GM21515 (cell line): ENCODE results near the gene MBOAT2.
"Not testable (repeated sequence)": the region's sequence is repeated elsewhere in the genome, so short reads cannot be mapped to it uniquely, and the experiment has no call there.

ENCODE experiments used
- ATAC-seq: cut with Tn5 transposase; IDR thresholded peaks from one replicate; pipeline ENCODE4 v1.9.1; 2021; ENCODE audit not compliant: unreplicated experiment

MBOAT2 gene

DNA sequence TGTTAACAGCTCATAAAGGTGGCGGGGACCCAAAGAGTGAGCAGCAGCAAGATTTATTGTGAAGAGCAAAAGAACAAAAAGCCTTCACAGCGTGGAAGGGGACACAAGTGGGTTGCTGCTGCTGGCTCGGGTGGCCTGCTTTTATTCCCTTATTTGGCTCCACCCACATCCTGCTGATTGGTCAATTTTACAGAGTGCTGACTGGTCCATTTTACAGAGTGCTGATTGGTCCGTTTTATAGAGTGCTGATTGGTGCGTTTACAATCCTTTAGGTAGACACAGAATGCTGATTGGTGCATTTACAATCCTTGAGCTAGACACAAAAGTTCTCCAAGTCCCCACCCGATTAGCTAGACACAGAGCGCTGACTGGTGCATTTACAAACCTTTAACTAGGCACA, 100.7 kb downstream of the MBOAT2 start:
- ATAC-seq, result not testable (repeated sequence)

DNA sequence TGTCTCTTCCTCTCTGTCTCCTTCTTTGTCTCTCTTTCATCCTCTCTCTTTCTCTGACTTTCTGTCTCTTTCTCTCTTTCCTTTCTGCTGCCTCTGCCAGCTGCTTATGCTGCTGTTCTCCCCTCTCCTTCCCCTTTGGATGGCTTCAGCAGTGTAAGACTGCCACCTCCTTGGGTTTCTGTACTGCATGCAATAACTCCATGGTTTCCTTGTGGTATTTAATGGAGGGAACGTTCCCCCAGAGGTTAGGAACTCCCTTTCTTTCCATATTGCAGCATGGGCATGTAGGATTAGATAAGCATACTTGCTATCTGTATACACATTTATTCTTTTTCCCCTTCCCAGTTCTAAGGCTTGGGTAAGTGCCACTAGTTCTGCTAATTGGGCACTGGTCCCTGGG, 106.3 kb downstream of the MBOAT2 start:
- ATAC-seq, result not testable (repeated sequence)

DNA sequence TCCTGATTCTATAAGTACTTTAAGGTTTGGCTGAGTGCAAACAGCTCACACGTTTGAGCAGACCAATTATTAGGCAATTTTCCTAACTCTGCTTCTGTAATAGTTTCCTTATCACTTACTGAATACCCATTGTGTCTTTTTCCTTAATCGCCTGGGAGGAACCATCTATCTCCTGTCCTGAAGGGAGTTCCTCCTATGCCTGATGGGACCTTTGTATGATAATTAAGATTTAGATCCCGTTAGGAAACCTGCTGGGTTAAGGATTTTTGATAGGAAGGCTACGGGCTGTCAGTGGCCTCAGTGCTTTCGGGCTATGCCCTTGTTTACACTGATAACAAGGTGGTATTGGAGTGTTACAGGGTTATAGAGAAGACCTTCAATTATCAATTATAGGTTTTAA, 106.8 kb downstream of the MBOAT2 start:
- not testable (repeated sequence) for ATAC-seq

DNA sequence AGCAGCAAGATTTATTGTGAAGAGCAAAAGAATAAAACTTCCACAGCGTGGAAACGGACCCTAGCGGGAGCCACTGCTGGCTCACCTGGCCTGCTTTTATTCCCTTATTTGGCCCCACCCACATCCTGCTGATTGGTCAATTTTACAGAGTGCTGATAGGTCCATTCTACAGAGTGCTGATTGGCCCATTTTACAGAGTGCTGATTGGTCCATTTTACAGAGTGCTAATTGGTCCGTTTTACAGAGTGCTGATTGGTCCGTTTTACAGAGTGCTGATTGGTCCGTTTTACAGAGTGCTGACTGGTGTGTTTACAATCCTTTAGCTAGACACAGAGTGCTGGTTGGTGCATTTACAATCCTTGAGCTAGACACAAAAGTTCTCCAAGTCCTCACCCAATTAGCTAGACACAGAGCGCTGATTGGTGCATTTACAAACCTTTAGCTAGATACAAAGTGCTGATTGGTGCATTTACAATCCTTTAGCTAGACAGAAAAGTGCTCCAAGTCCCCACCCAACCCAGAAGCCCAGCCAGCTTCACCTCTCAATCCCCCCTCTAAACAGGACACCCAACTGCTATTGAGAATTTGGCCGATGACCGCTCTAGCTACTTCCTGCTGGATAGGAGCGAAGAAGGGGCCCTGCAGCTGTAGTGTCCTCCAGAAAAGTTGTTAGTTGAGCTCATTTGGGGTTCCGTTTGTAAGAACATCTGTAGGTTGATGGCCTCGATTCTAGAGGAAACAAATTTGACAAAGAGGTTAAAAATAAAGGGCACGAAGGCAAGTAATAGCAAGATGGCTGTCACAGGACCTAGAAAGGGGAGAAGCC, 108.2 kb downstream of the MBOAT2 start:
- ATAC-seq, result not testable (repeated sequence)

GRCh38 chr2:8893978-8894820, 109.3 kb downstream of the MBOAT2 start:
- no peak for ATAC-seq

GRCh38 chr2:8893474-8893873, 110.0 kb downstream of the MBOAT2 start:
- no peak for ATAC-seq

- no peak for ATAC-seq
These were observed 111.4 kb downstream of the MBOAT2 start for GRCh38 chr2:8892111-8892510.

GRCh38 chr2:8889978-8890377, 113.5 kb downstream of the MBOAT2 start:
- no peak for ATAC-seq

DNA sequence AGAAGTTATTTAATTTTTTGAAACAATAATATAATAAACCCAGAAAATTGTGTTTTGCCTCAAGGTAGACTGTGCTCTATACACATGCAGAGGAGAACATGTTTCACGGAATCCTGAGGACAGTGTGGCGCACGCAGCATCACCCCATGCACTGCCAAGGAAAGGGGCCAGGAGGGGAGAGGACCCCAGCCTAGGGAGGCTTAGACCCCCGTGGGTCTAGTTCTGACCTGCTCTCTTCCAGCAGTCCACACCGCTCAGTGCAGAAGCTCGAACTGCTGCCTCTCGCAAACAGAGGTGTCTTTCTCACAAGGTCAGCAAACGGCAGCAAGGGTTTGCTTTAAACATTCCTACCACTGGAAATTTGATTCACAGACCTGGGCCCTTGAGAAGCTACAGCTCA, 114.5 kb downstream of the MBOAT2 start:
- no peak for ATAC-seq

DNA sequence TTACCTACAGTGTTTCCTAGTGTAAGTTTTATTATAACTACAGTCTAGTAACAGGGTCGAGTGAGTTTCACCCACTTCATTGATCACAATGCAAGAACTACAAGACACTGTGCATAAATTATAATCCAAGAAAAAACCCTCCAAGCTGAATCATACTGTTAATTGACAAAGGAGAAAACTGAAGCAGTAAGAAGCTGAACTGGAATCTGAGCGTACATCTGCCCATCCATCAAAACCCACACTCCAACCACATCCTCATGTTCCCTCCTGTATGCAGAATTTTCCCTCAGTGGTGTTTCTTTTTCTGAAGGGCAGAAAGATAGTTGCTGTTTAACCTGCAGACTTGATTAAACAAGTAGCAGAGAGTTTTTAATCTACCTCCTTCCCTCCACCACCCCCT, 116.6 kb downstream of the MBOAT2 start:
- no peak for ATAC-seq

DNA sequence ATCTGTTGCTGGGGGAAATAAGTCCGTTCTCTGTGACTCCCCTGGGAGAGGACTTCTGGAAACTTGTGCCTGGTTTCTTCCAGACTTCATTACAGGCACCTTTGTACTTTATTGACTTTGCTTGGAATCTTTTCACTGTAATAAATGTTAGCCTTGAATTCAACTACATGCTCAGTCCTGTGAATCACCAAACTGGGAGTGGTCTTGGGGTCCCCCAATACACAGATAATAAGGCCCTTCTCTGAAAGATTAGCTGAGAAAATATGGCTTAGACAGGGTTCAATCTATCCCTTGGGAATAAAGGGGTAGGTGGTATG, 117.3 kb downstream of the MBOAT2 start:
- ATAC-seq, result no peak

DNA sequence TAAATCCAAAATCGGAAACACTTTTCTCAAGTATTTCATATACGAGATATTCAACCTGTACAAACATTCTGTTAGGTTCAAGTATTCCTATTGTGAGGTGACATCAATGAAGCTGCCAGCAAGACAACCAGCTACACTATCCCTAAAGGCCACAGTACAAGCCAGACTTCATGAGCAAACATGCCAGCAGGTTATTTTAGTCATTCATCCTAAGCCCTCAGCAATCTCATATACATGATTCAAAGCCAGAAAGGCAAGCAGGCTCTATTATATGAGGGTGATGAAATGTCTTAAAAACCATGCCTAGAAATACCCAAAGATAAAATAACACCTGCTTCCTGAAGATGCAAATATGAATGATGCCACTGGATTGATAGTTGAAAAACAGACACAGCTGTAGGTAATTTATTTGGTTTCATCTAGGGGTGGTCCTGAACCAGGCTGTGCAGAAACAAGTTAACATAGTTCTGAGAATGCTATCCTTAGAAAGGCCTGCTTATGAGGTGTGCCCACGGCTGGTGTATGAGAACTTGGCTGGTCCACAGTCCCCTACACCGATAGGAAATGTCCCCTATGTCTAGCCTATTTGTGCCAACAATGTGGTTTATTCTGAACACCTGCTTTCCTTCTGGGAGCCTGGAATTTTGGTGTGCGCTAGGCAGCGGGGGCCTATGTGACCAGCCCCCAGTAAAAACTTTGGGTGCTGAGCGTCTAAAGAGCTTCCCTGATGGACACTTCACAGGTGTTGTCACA, 117.9 kb downstream of the MBOAT2 start:
- no peak for ATAC-seq

DNA sequence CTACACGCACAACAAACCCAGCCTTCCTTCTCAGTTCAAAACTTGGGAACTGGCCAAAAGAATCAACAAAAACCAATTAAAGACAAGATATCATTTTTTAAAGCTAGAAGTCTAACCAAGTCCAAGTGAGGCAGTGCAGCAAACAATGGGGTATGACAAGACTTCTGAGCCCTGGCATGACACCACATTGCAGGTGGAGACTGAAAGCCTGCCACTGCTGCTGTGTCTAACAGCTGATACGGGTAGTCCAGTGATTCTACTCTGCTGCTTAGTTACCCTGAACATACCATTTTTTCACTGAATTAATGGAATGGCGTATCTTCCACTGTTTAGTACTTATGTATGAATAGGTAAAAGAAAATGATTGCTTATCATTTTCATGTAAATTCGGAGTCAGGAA, 118.7 kb downstream of the MBOAT2 start:
- no peak for ATAC-seq

GRCh38 chr2:8882094-8882493, 121.4 kb downstream of the MBOAT2 start:
- ATAC-seq, result no peak

DNA sequence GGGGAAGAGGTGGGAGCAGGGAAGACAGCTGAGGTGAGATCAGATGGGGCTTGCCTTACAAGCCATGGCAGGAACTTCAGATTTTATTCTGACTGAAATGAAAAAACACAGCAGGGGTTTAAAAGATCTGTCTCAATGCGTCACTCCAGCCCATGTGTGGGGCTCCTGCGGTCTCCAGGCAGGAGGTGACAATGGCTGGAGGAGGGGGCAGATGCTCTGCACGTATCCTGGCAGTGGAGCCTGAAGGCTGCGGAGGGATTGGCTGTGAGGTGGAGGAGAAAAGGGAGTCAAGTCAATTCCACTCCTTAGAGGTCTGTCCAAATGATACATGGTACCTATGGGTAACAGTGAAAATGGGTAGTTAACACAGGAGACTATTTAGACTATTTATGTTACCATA, 125.6 kb downstream of the MBOAT2 start:
- ATAC-seq, result no peak

GRCh38 chr2:8877332-8877731, 126.2 kb downstream of the MBOAT2 start:
- no peak for ATAC-seq

GRCh38 chr2:8876628-8877027, 126.9 kb downstream of the MBOAT2 start:
- ATAC-seq, result no peak

DNA sequence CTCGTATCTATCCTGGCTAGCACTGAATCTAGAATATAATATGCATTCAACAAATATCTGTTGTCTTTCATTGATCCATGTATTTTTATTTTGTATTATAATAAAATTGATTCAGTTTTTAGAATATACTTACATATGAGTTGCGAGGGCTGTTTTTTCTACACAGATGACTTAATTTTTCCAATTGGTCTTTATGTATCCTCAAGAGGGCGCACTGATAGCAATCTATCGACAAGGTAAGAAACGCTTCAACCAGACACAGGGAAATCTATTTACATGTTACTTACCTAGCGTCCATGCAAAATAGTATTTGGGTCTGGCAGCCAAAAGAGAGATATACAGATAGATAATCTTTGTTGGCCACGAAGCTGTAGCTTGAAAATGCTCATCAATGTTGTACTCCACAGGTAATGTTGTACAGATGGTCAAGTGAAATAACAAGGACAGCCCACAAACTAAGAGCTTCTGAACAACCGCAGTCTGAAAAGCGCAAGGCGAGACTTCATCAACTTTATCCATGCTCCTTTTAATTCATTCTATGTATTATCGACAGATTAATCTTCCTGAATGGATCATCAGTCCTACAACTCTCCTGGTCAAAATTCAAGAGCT, 130.6 kb downstream of the MBOAT2 start:
- no peak for ATAC-seq

DNA sequence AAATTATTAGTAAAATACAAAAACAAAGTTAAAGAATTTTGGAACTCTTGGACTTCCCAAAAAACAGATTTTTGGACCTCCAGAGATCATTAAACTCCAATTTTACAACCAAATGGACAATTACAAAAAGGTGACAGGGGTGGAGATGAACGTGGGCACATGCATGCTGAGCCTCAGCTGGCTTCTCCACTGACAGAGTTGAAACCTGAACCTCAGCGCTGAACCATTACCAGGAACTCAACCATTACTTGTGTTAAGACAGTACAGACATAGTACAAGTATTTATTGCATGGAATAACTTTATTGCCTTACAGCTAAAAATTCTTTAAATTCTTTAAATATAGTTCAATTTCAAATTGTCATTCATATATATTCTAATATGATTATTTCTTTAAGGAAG, 133.0 kb downstream of the MBOAT2 start:
- no peak for ATAC-seq

GRCh38 chr2:8867363-8867762, 136.1 kb downstream of the MBOAT2 start:
- no peak for ATAC-seq

DNA sequence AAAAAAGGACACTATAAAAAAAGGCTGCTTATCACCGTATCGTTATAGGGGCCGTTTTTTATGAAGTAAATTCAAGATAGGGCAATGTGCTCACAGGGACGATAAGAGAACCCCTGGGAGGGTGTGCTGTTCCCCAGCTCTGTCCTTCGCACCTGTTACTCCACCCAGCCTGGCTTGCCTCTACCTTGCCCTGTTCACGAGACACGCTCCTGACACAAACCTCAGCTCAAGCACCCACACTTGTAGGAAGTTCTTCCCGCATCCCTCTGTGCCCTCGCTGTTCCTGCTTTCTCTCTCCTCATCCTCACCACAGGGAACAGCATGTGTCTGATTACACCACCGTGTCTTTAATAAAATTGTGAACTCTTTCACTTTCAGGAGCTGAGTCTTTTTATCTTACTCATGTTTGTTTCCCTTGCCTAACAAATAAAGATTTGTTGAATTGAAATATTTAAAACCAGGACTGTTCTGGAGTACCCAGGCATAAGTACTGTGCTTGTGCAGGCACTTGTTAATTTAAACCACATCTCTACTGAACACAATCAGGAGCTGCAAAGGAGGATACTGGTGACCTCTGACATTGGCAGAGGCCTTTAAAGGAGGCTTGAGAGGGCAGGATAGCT, 140.0 kb downstream of the MBOAT2 start:
- no peak for ATAC-seq
